Stimulated activated effector memory CD8-positive, alpha-beta T cell treated with anti-CD3 and anti-CD28 coated beads, Interleukin-12 subunit alpha, Interleukin-12 subunit beta, amount 100 ng/mL, for 72 hours (primary cell): ENCODE results near the gene UNC45A.

ENCODE experiments used
- ATAC-seq: fragments of 150-1000 bp; cut with Tn5 transposase; 2 replicates; pipeline ENCODE4 v1.10.0; 2021
- DNase-seq, 2 donors: peaks; one replicate each; pipeline ENCODE4 v3.0.0; 2021 to 2022; ENCODE audit warnings: low spot score in 2 of 2
- H3K27ac Mint-ChIP-seq: one replicate; pipeline ENCODE4 v1.8.0; 2022; ENCODE audit warnings: mild to moderate bottlenecking, mixed read lengths
- H3K36me3 Mint-ChIP-seq: one replicate; pipeline ENCODE4 v1.8.0; 2022; ENCODE audit warnings: mild to moderate bottlenecking, mixed read lengths
- H3K4me1 Mint-ChIP-seq: one replicate; pipeline ENCODE4 v1.8.0; 2022; ENCODE audit warnings: mixed read lengths
- H3K4me3 Mint-ChIP-seq: one replicate; pipeline ENCODE4 v1.8.0; 2022; ENCODE audit warnings: mild to moderate bottlenecking, mixed read lengths
- H3K9me3 Mint-ChIP-seq: one replicate; pipeline ENCODE4 v1.8.0; 2022; ENCODE audit warnings: mixed read lengths

Gene UNC45A

GRCh38 chr15:90942354-90943120, 7.5 kb downstream of the UNC45A start:
- DNase-seq: no peak
- no peak for ATAC-seq
- Mint-ChIP-seq H3K4me1 (no peaks in the 10 kb centered on the region), H3K36me3 (peaks cover 100% of the 10 kb centered on the region), H3K27ac (no peak overlapping the region), H3K9me3 (no peaks in the 10 kb centered on the region), H3K4me3 (no peak overlapping the region)

GRCh38 chr15:90945091-90945490, 10.0 kb downstream of the UNC45A start:
- Mint-ChIP-seq H3K4me3 (no peak overlapping the region), H3K36me3 (peaks cover 93% of the 10 kb centered on the region), H3K27ac (no peak overlapping the region), H3K4me1 (no peaks in the 10 kb centered on the region), H3K9me3 (no peaks in the 10 kb centered on the region)
- ATAC-seq: no peak
- DNase-seq: no peak

- peaks cover 92% of the 10 kb centered on the region for H3K36me3 Mint-ChIP-seq
Measured at GRCh38 chr15:90946538-90946937, 11.5 kb downstream of the UNC45A start.

GRCh38 chr15:90946941-90947576, 12.0 kb downstream of the UNC45A start:
- Mint-ChIP-seq H3K9me3 (no peaks in the 10 kb centered on the region), H3K4me3 (no peak overlapping the region), H3K4me1 (no peaks in the 10 kb centered on the region), H3K27ac (no peak overlapping the region), H3K36me3 (peaks cover 92% of the 10 kb centered on the region)
- ATAC-seq (no peak), DNase-seq (no peak)

More at GRCh38 chr15:90946538-90946937, 11.5 kb downstream of the UNC45A start:
- H3K4me1 Mint-ChIP-seq: no peaks in the 10 kb centered on the region
- DNase-seq (no peak), ATAC-seq (no peak)
- H3K4me3 Mint-ChIP-seq: no peak overlapping the region
- H3K27ac Mint-ChIP-seq: no peak overlapping the region
- no peaks in the 10 kb centered on the region for H3K9me3 Mint-ChIP-seq

- DNase-seq (no peak), ATAC-seq (no peak)
- Mint-ChIP-seq H3K9me3 (no peaks in the 10 kb centered on the region), H3K36me3 (peaks cover 92% of the 10 kb centered on the region), H3K4me1 (no peaks in the 10 kb centered on the region), H3K4me3 (no peak overlapping the region), H3K27ac (peak overlapping the region; percentile 70)
Measured at GRCh38 chr15:90947577-90948357, 12.7 kb downstream of the UNC45A start.

- peaks cover 92% of the 10 kb centered on the region for H3K36me3 Mint-ChIP-seq
- no peaks in the 10 kb centered on the region for H3K9me3 Mint-ChIP-seq
- peaks cover 3% of the 10 kb centered on the region for H3K4me1 Mint-ChIP-seq
- peak overlapping the region; percentile 70 for H3K27ac Mint-ChIP-seq
- no peak for DNase-seq
- no peak for ATAC-seq
- H3K4me3 Mint-ChIP-seq: no peak overlapping the region
Measured at GRCh38 chr15:90948506-90948905, 13.4 kb downstream of the UNC45A start.

- no peak for ATAC-seq
- Mint-ChIP-seq H3K9me3 (no peaks in the 10 kb centered on the region), H3K4me3 (no peak overlapping the region), H3K27ac (no peak overlapping the region), H3K4me1 (peaks cover 10% of the 10 kb centered on the region), H3K36me3 (peaks cover 91% of the 10 kb centered on the region)
- no peak for DNase-seq
Measured at GRCh38 chr15:90949979-90950675, 15.0 kb downstream of the UNC45A start.

- Mint-ChIP-seq H3K36me3 (peaks cover 85% of the 10 kb centered on the region), H3K4me1 (peaks cover 10% of the 10 kb centered on the region), H3K4me3 (no peak overlapping the region), H3K9me3 (no peaks in the 10 kb centered on the region), H3K27ac (no peak overlapping the region)
- DNase-seq (no peak), ATAC-seq (no peak)
Measured at GRCh38 chr15:90950676-90951075, 15.6 kb downstream of the UNC45A start.

GRCh38 chr15:90952901-90953677, 18.0 kb downstream of the UNC45A start:
- Mint-ChIP-seq H3K36me3 (peaks cover 69% of the 10 kb centered on the region), H3K9me3 (no peaks in the 10 kb centered on the region), H3K27ac (peak overlapping the region; percentile 96), H3K4me1 (peaks cover 16% of the 10 kb centered on the region), H3K4me3 (peak overlapping the region; percentile 79)
- ATAC-seq (no peak), DNase-seq (no peak)

- peak overlapping the region; percentile 79 for H3K4me3 Mint-ChIP-seq
- DNase-seq (no peak), ATAC-seq (no peak)
- no peaks in the 10 kb centered on the region for H3K9me3 Mint-ChIP-seq
- peaks cover 16% of the 10 kb centered on the region for H3K4me1 Mint-ChIP-seq
- peaks cover 68% of the 10 kb centered on the region for H3K36me3 Mint-ChIP-seq
- H3K27ac Mint-ChIP-seq: peak overlapping the region; percentile 96
Measured at GRCh38 chr15:90953947-90954711, 19.0 kb downstream of the UNC45A start.

- ATAC-seq (peak; percentile 96), DNase-seq (peak; percentile 77 to 95)
- Mint-ChIP-seq H3K27ac (peak within 1 kb of the TSS; percentile 96), H3K4me1 (peaks cover 16% of the 10 kb centered on the region), H3K4me3 (peak within 1 kb of the TSS; percentile 79), H3K36me3 (peaks cover 72% of the 10 kb centered on the region), H3K9me3 (no peaks in the 10 kb centered on the region)
Measured at GRCh38 chr15:90954712-90955623, 19.9 kb downstream of the UNC45A start, which contains the start of gene RCCD1. Gene RCCD1 (plus strand): TSS chr15:90954884. CDS start chr15:90956735, 1,851 bp downstream.

GRCh38 chr15:90955624-90956273, 20.7 kb downstream of the UNC45A start:
- Mint-ChIP-seq H3K9me3 (no peaks in the 10 kb centered on the region), H3K27ac (peak overlapping the region; percentile 96)

More at GRCh38 chr15:90955624-90956273, 20.7 kb downstream of the UNC45A start:
- Mint-ChIP-seq H3K4me3 (peak overlapping the region; percentile 79), H3K4me1 (peaks cover 16% of the 10 kb centered on the region), H3K36me3 (peaks cover 73% of the 10 kb centered on the region)
- ATAC-seq: no peak
- no peak for DNase-seq
